ENCODE results near the gene FAHD2A.
"Not testable (repeated sequence)": the region's sequence is repeated elsewhere in the genome, so short reads cannot be mapped to it uniquely, and the experiment has no call there.

Gene FAHD2A

DNA sequence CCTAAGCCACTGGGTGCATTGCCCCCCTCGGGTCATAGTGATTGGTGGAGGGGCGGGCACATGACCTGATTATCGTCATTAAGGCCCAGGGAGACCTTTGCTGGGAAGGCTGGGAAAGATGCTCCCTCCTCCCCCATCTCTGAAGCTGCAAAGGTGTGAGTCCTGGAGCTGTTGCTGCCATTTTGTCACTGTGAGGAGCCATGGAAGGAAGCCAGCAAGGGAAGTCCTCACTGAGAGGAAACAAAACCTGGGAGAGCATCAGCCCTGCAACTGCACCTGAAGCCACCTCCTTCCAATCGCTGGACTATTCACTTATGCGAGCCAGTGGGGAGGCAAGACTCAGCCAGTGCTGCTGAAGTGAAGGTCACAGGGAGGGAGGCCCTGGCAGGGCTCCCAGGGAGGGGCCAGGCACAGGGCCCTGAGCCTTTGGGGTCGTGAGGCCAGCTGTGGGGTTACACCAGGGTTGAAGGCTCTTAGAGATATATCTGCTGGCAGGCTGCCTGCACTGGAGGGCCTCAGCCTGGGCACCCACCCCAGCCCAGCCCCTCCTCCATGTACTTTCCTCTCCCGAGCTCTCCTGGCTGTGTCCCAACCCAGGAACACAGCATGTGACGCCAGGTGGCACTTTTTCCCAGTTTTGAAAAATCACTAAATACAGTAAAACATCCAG lies 10.7 kb upstream of the FAHD2A start:
- no peak overlapping the region for H3K27ac ChIP-seq
- TF ChIP-seq, protein P1, sequence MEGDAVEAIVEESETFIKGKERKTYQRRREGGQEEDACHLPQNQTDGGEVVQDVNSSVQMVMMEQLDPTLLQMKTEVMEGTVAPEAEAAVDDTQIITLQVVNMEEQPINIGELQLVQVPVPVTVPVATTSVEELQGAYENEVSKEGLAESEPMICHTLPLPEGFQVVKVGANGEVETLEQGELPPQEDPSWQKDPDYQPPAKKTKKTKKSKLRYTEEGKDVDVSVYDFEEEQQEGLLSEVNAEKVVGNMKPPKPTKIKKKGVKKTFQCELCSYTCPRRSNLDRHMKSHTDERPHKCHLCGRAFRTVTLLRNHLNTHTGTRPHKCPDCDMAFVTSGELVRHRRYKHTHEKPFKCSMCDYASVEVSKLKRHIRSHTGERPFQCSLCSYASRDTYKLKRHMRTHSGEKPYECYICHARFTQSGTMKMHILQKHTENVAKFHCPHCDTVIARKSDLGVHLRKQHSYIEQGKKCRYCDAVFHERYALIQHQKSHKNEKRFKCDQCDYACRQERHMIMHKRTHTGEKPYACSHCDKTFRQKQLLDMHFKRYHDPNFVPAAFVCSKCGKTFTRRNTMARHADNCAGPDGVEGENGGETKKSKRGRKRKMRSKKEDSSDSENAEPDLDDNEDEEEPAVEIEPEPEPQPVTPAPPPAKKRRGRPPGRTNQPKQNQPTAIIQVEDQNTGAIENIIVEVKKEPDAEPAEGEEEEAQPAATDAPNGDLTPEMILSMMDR (IDR thresholded peaks at IDR 0.05): no peak
- TF ChIP-seq ZFX (IDR thresholded peaks at IDR 0.05; ENCODE audit: borderline replicate concordance): no peak

DNA sequence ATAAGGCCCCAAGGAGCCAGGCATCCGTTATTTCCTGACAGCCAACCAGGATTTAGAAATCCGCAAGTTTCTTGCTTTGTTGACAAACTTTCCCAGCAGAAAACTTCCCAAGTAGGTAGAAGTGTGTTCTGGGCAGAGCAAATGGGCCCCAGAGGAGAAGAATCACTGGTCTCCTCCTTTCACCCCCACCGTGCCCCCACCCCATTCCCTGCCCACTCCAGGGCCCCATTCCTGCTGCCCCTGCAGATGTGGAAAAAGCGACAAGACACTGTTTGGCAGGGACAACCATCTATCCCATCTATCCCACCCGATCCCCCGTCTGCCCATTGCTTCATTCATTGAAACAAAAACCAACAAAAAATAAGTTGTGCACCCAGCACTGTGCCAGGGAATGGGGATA lies 10.2 kb upstream of the FAHD2A start:
- TF ChIP-seq, protein P1 (IDR thresholded peaks at IDR 0.05): no peak
- TF ChIP-seq ZFX (IDR thresholded peaks at IDR 0.05; ENCODE audit: borderline replicate concordance): no peak
- no peak overlapping the region for H3K27ac ChIP-seq

DNA sequence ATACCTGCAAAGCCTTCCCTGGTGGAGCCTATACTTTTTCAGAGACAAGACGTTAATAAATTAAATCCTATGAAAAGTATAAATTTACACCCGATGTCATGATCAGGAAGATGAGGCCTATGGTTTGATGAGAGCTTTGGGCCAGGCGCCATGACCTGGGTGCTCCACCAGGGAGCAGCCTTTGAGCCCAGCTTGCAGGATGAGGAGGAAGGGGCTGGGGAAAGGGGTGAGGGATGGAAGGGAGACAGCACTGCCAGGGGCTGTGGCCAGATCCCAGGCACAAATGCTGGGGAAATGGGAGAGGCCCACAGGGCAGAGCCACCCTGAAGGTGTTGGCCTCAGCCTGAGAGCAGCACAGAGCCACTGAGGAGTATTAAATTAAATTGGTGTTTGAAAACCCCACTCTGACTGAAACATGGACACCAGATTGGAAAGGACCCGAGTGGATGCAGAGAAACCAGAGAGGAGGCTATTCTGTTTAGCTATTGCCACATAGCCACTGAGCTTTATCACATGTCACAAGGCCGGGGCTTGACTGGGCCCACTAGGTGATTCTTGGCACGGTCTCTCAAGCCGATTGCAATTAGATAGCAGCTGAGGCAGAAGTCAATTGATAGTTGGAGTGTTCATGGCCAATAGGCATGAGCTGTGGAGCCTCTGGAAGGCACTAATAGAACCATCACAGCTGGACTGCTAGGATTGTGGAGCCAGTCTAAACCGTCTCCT lies 9.6 kb upstream of the FAHD2A start:
- H3K27ac ChIP-seq: no peak overlapping the region
- TF ChIP-seq, protein P1 (IDR thresholded peaks at IDR 0.05): peak; percentile 29
- no peak for TF ChIP-seq ZFX (IDR thresholded peaks at IDR 0.05; ENCODE audit: borderline replicate concordance)

DNA sequence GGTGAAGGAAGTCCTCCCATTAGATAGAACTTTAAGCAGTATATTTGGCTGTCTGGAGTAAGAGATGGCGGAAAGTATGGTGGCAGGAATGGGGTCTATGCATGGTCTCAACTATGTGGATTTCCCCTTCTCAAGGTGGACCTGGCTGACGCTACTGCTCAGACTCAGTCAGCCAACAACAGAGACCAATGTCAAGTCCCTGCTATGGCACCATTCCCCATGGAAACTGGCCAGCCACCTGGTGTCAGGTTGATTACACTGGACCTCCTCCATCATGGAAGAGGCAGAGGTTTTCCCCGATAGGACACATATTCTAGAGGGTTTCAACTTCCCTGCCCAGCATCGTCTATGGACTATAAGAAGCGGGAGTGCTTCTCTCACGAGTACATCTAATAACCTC lies 8.6 kb upstream of the FAHD2A start:
- no peak overlapping the region for H3K27ac ChIP-seq
- TF ChIP-seq ZFX (IDR thresholded peaks at IDR 0.05; ENCODE audit: borderline replicate concordance): no peak

DNA sequence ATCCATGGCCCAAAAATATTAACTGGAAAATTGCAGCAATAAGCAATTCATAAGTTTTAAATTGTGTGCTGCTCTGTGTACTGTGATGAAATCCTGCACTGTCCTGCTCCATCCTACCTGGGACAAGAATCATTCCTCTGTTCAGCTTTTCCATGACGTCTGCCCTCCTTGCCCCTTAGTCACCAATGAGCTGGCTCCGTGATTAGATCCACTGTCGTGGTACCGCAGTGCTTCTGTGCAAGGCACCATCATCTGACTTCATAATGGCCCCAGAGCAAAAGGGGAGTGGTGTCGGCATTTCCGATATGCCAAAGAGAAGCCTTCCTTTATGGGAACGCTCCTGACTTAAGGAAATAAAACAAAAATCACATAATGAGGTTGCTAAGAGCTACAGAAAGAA lies 3.4 kb upstream of the FAHD2A start:
- H3K27ac ChIP-seq: no peak overlapping the region
- no peak for TF ChIP-seq ZFX (IDR thresholded peaks at IDR 0.05; ENCODE audit: borderline replicate concordance)
- TF ChIP-seq, protein P1 (IDR thresholded peaks at IDR 0.05): no peak

DNA sequence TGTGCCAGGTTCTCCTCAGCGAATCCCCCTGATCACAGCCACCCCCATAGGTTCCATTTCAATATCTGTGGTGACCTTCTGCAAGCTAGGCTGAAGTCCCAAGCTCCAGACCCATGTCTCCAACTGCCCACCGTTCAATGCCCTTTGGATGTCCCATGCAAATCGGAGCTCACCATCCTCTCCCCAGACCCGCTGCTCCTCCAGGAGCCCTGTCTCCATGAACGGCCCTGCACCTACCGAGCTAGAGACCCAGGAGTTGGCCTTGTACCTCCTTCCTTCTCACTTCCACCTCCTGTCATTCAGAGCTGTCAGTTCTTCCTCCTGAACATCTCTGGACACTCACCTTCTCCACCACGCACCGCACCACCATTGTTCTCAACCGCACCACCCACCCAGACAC lies 1.0 kb upstream of the FAHD2A start:
- H3K27ac ChIP-seq: peak overlapping the region; percentile 74; the same call in 1 of the 2 replicates
- TF ChIP-seq, protein P1 (IDR thresholded peaks at IDR 0.05): no peak
- no peak for TF ChIP-seq ZFX (IDR thresholded peaks at IDR 0.05; ENCODE audit: borderline replicate concordance)

DNA sequence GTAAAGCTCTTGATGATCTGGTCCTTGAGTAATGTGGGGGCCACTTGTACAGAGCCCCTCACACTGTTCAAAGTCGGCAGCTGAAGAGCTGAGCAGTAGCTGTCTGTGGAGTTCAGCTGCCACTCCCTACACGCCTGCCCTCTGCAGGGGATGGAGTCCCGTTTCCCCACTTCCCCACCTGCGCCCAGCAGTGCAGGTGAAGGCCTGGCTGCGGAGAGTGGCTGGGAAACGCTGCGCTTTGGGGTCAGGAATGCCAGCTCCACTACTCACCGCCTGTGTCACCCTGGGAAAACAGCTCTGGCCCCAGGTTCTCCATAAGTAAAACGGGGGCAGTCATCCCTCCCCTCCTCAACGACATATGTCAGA lies 521 bp upstream of the FAHD2A start:
- peak overlapping the region; percentile 74 for H3K27ac ChIP-seq

DNA sequence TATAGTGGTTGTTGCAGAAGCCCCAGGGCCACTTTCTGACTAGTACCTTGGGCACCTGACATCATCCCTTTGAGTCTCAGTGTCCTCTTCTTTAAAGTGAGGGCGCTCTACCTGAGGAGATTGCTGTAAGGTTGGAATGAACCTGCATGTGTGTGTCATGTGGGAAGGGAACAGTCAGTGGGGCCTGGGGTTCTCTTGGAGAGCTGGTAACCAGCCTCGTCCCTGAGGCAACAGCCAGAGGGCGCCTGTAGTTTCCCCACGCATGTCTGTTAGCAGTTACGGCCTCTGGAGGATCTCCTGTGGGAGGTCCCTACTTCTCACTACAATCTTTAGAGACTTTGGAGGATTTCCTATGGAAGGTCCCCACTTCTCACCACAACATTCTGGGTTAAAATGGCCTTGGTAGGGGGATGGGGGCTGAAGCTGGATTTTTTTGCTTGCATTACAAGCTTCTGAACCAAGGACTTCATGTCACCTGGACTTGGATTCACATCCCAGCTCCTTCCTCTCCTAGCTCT lies 755 bp downstream of the FAHD2A start:
- TF ChIP-seq, protein P1 (IDR thresholded peaks at IDR 0.05): peak; percentile 66
- peak overlapping the region; percentile 74 for H3K27ac ChIP-seq

DNA sequence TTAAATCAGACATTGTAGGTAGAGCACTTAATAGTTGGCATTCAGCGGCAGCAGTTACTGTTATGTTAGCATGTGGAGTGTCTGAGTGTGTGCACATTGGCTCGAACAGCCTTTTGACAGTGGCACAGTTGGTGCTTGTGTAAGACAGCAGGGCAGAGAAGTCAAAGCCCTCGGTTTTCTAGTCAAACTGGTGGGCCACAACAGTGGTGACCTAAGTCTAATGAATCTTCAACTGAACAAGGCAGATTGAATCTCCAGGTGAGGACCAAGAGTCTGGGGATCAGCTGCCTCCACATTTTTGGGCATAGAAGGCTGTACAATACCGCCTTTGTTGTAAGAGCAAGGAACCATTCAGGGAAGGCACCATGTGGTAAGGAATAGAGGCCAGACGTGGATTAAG lies 1.3 kb downstream of the FAHD2A start:
- H3K27ac ChIP-seq: peak overlapping the region; percentile 74; the same call in 1 of the 2 replicates

DNA sequence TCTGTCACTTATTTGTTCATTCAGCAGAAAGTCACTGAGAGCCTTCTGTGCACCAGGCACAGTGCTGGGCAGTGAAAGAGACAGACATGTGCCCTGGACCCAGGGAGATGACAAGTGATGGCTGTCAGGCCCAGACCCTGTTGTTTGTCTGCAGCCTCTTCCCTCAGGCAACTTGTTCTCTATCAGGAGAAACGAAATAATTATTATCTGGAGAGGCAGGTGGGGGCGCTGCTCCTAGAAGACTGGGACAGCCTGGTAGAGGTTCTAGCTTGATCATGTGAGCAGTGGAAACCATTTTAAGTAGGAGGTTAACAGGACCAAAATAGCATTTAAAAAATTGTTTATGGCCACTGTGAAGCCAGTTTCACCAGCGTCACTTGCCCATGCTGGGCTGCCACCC lies 2.2 kb downstream of the FAHD2A start:
- H3K27ac ChIP-seq: not testable (repeated sequence)

DNA sequence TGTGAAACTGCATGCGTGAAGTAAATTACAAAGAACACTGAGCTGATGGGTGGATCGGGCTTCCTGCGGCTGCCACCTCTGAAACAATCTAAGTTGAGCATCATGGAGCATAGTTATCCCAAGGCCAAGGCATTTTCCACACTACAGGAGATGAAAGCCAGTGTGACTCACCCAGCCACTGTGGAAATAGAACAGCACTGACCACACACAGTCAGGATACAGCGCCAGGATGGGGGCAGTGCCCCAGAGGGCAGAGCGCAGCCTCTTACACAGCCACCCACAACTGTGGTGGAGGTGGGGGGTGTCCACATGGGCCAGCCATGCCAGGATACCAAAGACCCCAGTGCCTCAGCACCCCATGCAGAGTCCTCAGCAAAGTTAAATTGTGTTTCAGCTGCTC lies 8.7 kb downstream of the FAHD2A start:
- not testable (repeated sequence) for H3K27ac ChIP-seq

All from 22Rv1 (cell line).